Stimulated activated CD4-positive, alpha-beta T cell treated with anti-CD3 and anti-CD28 coated beads, Interleukin-1b, Interleukin-23, amount 100 ng/mL, for 1 hour (primary cell): ENCODE data around the gene TAF4.
"Not testable (repeated sequence)": the region's sequence is repeated elsewhere in the genome, so short reads cannot be mapped to it uniquely, and the experiment has no call there.

ENCODE experiments used
- DNase-seq, 2 donors: peaks; one replicate each; pipeline ENCODE4 v3.0.0-alpha.2; 2020; ENCODE audit warnings: low read depth in 2 of 2

TAF4 gene

DNA sequence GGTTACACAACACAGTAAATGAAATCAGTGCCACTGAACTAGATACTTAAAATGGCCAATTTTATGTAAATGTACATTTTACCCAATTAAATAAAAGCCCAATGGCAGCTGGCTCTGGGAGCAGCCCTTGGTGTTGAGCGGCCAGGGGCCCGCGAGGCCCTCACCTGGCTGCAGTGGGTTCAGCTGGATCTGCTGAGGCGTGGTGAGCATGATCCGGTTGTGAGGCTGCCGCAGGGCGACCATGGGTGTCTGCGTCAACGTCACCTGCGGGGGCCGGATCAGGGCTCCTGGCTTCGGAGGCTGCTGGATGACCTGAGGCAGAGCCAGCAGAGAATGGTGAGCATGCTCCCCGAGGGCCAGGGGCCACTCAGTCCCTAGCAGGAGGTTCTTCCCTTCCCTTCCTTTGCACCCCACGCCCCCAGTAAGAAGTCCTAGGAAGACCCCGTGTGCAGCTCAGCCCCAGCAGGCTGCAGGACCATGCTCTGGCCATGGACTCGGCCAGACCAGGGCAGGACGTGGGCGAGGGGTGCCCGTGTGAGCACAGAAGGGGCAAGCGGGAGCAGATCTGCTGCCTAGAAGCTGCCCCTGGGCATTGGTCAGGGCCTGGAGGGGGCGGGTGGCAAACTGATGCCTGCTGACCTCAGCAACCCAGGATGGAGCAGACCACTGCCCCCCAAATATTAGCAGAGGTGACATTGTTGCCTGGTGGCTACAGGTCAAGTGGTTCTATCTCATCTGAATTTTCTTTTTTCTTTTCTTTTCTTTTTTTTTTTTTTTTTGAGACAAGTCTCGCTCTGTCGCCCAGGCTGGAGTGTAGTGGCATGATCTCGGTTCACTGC lies 61.9 kb downstream of the TAF4 start:
- DNase-seq = no peak

DNA sequence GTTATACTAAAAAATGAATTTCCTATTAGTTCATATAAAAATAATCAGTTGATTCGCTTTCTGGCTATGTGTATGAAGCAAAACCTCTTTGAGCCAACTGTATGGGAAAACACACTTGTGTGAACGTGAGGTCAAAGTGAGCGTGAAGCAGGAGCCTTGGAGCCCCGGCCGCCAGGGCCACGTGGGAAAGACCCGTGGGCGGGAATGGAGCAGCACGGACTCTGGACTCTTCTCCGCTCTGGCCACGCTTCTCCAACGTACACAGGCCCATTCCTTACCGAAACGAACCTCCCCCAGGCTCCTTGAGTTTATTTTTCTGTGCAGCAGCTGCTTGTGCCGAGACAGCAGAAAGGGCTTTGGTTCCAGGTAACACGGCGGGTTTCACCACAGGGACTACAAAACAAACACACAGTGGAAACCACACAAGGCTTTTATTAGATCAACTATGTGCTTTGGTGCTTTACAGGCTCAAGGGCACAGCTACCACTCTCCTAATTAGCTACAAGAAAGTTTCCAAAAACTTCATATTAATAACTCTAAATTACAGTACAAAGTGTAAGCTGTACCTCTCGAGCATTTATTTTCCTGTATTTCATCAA lies 62.7 kb downstream of the TAF4 start:
- no peak for DNase-seq

DNA sequence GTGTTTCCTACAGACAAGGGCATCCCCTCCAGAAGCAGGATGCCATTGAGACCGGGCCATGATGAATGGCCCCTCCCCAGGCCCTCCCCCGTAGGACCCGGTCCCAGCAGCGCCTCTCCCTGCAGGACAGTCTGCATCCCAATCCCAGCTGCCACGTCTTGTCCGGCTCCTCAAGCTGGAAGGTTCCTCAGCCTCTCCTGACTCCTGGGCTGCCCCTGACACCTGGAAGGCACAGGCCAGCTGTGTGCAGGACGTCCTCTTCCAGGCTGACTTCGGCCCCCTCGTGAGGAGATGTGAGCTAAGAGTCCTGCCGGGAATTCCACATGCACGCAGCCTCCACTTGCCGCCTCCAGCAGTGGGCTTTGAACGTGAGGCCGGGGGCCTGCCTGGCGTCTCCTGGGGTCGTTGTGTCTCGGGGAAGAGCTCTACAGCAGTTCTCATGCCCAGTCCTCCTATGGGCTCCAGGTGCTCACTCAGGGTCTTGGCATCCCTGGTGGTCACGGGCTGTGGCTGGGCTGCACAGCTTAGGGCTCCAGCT lies 64.4 kb downstream of the TAF4 start:
- DNase-seq = no peak

DNA sequence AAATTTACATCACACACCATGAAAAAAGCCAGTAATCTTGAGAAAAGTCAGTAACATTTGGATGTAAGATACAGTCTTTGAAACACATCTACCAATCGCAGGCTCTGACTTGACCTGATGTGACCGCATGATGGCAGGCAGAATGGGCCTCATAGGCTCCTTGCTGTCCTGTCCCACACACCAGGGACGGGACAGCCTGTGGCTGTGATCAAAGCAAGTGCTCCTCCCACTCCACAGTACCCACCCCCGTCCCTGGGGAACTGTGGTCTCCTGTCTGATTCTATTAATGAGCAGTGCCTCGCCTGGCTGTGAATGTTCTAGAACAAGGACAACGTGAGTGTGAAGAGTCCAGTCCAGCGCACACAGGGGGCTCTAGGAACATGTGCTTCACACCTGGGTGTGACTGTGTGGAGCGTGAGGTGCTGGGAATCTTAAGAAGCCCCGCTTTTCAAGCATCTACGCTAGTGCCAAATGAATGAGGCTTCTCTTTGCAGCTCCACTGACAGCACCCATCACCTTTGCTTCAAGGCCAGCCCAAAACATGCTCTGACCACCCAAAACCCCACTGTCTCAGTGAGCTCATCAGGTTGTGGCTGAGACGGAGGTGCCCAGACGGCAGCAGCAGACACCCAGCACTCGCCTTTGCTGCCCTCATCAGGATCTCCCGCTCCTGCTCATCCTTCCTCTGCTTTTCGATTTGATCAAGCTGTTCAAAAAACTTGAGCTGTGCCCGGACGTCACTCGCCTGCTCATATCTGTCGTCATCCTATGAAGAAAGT lies 67.1 kb downstream of the TAF4 start:
- DNase-seq = no peak

DNA sequence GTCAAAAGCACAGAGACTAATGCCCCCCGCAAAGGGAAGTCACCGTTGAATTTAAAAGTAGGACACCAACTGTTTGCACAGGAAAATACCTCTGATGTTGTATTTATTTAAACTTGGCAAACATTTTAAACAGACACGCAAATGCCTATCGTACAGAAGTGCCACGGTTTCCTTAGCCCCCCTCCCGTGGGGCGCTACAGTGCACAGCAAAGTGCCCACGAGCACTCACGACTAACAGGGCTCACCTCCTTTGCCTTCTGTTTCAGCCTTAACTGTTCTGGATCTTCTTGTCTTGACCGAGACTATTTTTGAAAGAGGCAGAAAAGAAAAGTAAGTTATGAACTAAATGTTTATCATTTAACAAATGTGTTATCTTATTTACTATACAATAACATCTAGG lies 67.8 kb downstream of the TAF4 start:
- DNase-seq = no peak

GRCh38 chr20:61997372-61997771 lies 68.3 kb downstream of the TAF4 start:
- no peak for DNase-seq

DNA sequence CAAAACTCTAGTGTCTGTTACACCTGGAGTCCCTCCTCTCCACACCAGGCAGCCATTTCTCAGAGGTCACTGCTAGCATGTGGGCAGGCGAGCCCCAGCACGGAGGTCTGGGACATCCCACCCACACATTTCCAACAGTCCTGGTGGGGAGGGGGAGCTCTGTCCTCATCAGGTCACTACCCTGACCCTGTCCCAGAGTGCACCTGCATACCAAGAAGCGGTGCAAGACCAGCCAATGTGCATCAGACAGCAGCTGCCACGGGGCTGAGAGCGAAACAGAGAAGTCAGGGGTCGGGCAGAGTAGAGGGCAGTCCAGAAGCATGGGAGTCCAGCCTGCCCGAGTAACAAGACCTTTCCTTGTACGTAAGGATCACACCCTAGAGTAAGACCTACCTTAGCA lies 71.1 kb downstream of the TAF4 start:
- no peak for DNase-seq

DNA sequence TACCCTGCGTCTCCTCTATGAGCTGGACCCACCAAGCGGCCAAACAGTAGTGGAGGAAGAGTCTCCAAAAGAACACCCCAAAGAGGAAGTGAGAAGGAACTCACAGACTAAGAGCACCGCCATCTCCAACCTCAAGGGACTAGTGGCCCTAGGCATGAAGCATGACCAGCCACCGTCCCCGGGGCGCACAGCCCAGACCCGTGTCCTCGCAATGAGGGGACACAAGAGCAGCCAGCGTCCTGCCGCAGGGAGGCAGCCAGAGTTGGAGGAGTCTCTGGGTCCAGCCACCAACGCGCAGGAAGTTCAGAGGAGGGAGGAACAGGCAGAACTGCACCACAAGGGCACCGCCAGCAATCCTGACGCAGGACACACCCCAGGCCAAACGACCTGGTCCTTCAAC lies 72.6 kb downstream of the TAF4 start:
- no peak for DNase-seq

DNA sequence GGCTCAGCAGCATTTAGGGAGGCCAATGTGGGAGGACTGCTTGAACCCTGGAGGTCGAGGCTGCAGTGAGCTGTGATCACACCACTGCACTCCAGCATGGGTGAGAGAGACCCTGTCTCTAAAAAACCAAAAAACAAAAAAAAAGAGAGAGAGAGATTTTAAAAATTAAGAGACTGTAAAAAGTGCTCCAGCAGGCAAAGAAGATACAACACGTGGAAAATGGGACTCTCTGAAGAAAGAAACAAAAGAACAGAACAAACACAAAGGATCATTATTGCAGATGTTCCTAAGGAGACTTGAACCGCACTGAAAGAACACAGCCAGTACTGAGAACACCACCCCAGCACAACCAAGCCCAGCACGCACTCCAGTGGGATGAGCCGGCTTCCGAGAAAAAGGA lies 74.2 kb downstream of the TAF4 start:
- DNase-seq = no peak

DNA sequence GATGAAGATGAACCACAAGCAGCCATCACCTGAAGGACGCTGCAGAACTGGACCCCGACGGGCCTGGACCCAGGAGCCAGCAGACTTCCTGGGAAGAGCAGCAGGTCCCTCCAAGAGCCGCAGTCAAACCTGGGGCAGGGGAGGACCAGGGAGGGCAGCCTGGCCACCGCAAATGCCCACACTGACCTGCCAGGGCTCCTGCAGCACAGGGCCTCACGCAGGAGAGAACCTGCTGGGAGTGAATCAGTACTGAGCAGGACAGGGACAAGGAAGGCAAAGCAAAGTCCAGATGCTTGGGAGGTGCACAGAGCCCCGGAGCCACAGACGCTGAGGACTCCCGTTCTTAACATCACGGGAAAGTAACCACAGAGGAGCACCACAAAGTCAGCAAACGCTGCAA lies 75.2 kb downstream of the TAF4 start:
- DNase-seq = no peak

- DNase-seq = no peak
Observed at GRCh38 chr20:61989741-61990140, 75.9 kb downstream of the TAF4 start.

- no peak for DNase-seq
Observed at GRCh38 chr20:61988665-61989064, 77.0 kb downstream of the TAF4 start.

DNA sequence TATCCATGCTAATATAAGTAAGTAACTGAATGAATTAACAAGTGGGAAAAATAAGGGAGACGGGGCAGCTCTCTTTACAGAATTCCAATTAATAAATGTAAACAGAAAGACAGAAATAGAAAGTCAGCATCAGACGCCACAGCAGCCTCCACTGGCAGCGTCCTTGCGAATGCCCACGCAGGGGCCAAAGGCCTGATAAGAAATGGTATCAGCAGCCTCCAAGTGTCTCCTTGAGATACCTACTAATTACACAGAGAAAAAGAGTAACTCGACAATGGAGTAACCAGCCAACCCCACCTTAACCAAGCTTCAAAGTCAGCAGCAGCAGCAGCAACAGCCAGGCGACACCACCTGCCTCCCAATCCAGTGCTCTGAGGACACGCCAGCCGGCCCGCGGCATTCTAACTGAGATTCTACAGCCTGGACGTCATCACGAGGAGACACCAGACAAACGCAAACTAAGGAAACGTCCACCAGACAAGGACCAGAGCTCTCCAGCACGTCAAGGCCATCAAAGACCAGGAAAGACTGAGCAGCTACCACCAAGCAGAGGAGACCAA lies 78.8 kb downstream of the TAF4 start:
- DNase-seq = no peak

- no peak for DNase-seq
Observed at GRCh38 chr20:61985096-61985495, 80.6 kb downstream of the TAF4 start.

DNA sequence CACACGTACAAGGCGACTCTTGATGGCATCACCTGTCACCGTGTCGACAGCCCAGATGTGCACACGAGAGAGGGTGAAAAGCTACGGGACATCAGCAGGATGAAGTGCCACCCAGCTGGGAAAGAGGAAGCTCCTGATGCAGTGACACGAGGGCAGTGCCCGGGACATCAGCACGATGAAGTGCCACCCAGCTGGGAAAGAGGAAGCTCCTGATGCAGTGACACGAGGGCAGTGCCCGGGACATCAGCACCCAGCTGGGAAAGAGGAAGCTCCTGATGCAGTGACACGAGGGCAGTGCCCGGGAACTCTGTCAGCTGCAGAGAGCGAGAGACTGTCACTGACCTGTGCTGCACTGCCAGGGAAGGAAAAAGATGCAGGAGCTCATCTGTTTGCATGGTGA lies 81.2 kb downstream of the TAF4 start:
- DNase-seq = not testable (repeated sequence)

DNA sequence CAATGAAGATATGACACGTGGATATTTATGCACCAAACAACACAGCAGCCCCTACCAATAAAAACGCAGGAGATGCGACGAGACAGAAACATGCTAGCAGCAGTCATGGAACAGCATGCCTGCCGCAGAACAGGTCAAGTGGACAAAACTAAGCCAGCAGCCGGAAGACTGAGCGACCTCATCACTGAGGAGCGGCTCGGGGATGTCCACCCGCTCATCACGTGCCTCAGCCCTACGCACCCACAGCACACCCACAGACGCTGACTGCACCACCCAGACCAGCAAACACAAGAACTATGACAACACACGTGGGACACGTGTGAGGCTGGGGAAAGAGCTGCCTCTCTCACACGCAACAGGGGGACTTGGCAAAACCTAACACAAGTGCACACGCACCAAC lies 81.7 kb downstream of the TAF4 start:
- no peak for DNase-seq

DNA sequence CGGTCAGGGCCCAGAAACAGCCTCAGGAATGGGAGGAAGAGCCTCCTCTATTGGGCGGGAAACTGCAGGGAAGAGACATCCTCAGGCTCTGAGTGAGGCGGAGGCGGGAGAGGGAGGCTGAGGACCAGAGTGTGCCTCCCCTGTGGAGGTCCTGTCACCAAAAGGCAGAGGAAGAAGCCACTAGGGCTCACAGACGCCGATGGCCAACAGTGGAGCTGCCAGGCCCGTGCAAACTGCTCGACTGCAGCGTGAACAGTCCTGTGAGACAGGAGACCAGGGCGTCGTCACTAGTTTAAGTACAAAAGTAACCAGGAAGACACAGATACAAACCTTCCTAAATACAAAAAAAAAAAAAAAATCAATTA lies 82.7 kb downstream of the TAF4 start:
- no peak for DNase-seq

- DNase-seq = no peak
Observed at GRCh38 chr20:61982191-61982950, 83.3 kb downstream of the TAF4 start.

DNA sequence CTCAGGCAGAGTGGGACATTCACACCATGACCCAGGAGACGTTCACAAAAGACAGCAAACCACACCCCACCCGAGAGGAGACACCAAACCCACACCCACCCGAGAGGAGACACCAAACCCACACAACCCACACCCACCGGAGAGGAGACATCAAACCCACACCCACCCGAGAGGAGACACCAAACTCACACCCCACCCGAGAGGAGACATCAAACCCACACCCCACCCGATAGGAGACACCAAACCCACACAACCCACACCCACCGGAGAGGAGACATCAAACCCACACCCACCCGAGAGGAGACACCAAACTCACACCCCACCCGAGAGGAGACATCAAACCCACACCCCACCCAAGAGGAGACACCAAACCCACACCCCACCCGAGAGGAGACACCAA lies 84.0 kb downstream of the TAF4 start:
- DNase-seq = not testable (repeated sequence)

DNA sequence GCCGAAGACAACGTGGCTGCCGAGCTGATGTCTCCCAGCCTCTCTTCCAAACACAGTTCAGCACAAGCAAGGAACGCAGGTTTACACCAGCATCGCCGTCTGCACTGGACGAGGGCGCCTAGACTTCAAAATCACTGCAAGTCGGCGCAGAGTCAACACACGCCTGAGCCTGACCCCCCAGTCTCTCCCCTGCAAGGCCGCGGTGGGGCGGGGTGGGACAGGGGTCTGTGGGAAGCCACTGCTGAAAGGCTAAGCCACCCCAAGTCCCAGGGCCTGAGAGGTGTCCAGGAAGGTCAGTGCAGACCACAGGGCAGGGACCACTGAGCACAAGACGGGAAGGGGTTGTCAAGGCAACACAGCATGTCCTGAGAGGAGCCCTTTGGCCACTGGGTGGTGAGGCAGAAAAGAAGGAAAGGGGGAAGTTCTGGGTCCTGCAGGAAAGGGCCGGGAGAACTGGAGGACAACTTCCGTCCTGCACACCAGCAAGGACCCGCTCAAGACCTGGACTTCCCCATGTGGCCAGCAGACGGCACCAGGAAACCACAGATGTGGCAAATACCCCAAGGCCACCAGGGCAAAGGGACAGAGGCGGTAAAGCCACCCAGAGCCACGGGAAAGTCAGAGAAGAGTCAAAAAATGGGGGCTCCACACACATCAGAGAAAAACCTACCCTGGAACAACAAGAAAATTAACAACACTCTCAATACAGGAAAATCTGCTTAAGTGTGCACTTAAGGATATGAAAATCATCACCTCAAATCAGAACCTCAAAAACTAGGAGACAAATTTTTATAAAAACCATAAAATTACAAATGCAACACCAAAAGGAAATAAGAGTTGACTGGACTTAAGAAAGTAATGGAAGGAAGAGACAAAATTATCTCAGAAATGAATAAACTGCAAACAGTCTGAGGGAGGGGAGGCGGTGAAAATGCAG lies 84.8 kb downstream of the TAF4 start:
- DNase-seq = no peak
